HL-60/S4 (cell line): ENCODE results near the gene COQ10B.
"Not testable (repeated sequence)": the region's sequence is repeated elsewhere in the genome, so short reads cannot be mapped to it uniquely, and the experiment has no call there.

ENCODE experiments used
- in situ Hi-C: fragments of 300-500 bp; cut with MboI; formaldehyde crosslinking; loops from 2 replicates; pipeline ENCODE4 v1.14.3; 2022; ENCODE audit warnings: low sequenced_read_pairs

The COQ10B gene

DNA sequence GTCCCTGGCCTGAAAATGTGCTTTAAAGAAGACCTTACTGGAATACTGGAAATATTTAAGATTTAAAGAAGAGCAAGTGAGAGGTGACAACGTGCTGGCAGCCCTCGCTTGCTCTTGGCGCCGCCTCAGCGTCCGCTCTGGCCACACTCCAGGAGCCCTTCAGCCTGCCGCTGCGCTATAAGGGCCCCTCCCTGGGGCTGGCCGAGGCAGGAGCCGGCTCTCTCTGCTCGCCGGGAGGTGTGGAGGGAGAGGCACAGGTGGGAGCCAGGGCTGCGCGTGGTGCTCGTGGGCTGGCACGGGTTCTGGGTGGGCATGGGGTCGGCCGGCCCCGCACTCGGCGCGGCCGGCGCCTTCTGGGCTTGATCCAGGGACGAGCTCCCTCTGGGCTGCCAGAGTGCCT, 2.9 kb upstream of the COQ10B start:
- in situ Hi-C loops = no loop called here

DNA sequence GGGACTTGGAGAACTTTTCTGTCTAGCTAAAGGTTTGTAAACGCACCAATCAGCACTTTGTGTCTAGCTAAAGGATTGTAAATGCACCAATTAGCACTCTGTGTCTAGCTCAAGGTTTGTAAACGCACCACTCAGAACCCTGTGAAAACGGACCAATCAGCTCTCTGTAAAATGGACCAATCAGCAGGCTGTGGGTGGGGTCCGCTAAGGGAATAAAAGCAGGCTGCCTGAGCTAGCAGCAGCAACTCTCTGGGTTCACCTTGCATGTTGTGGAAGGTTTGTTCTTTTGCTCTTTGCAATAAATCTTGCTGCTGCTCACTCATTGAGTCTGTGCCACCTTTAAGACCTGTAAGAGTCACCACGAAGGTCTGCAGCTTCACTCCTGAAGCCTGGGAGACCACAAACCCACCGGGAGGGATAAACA, 2.4 kb upstream of the COQ10B start:
- in situ Hi-C loops = not testable (repeated sequence)

GRCh38 chr2:197452754-197453122, 614 bp upstream of the COQ10B start:
- in situ Hi-C loops = no loop called here

DNA sequence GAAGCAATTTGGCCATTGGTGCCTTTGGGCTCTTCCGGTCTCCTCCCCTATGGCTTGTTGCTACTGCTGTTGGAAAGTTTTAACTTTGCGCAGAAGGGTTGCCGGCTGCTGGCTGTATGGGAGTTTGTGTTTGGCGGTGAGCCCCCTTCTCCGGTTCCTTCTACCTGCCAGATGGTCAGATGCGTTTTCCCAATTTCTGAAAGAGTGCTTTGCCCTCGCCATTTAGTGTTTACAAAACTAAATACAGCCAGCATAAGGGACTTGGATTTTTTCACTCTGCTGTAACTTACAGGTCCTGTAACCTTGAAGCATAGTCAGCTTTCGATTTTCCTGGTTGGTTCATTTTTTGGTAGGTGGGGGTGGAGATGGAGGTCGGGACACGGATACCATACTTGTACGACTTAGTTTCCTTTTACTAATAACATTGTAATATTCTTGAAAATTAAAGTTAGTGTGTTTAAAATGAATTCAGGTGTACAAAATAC, 604 bp downstream of the COQ10B start:
- in situ Hi-C loops = no loop called here

GRCh38 chr2:197454923-197455322, 1.6 kb downstream of the COQ10B start:
- in situ Hi-C loops = no loop called here

DNA sequence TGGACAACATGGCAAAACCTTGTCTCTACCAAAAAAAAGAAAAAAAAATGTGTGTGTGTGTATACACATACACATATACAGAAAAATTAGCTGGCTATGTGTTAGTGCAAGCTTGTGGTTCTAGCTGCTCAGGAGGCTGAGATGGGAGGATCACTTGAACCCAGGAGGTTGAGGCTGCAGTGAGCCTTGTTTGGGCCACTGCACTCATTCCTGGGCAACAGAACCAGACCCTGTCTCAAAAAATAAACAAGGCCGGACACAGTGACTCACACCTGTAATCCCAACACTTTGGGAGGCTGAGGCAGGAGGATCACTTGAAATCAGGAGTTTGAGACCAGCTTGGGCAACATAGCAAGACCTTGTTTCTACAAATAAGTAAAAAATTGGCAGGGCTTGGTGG, 2.1 kb downstream of the COQ10B start:
- in situ Hi-C loops = no loop called here

DNA sequence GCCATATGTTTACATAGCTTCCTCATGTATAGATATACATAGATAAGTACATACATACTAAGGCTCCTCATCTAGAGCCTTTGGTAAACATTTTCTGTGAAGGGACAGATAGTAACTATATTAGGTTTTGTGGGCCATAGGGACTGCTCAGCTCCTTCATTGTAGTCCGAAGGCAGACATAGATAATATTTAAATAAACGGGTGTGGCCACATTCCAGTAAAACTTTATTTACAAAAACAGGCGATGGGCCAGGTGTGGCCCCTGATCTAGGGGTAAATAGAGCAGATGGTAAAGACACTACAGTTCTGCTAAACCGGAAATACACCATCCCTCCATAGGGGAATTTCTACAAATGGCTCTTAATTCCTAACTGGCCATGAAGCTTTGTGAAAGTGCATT, 7.3 kb downstream of the COQ10B start:
- in situ Hi-C loops = no loop called here

GRCh38 chr2:197461057-197461456, 7.7 kb downstream of the COQ10B start:
- in situ Hi-C loops = no loop called here

- in situ Hi-C loops = no loop called here
Observed at GRCh38 chr2:197464175-197464574, 10.8 kb downstream of the COQ10B start.

DNA sequence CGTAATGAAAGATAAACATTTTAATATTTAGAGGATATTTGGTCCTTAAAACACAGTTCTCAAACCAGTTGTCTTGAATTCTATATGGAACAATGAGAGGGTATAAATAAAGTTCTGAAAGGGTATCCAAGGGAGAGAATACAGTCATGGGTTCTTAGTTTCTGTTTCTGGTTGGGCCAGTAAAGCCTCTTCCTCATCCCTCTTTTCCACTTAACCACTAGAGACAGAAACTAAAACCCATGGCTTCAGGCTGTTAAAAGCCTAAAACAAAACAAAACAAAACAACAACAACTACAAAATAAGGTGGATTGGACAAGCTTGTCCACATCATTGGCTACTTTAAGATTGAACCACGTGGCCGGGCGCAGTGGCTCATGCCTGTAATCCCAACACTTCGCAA, 18.8 kb downstream of the COQ10B start:
- in situ Hi-C loops = no loop called here

DNA sequence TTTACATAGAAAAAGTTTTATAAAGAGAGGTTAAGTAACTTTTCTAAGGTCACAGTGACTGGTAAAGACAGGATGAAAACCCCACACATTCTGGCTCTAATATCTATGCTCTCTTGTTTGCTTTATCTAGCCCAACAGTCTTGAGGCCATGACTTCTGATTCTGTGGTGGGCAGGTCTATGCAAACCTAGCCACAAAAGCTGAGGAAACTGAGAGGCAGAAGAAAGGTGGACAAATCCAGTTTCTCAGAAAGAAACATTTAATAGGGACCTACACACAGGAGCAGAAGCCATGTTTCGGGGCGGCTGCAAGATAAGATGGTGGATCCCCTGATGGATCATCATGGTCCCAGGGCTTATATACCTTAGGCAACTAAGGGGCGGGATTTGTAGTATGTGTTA, 24.4 kb downstream of the COQ10B start:
- in situ Hi-C loops = no loop called here

GRCh38 chr2:197480165-197481036, 27.0 kb downstream of the COQ10B start:
- in situ Hi-C loops = no loop called here

DNA sequence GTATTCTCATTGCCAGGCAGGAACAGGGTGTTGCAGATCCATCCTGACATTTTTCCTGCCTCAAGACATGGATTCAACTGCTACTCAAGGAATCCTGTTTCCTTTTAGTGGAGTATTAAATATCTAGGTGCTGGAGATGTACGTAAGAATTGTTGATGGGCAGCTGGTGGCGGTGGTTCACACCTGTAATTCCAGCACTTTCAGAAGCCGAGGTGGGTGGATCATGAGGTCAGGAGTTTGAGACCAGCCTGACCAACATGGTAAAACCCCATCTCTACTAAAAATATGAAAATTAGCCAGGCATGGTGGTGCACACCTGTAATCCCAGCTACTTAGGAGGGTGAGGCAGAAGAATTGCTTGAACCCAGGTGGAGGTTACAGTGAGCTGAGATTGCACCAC, 30.9 kb downstream of the COQ10B start:
- in situ Hi-C loops = not testable (repeated sequence)

DNA sequence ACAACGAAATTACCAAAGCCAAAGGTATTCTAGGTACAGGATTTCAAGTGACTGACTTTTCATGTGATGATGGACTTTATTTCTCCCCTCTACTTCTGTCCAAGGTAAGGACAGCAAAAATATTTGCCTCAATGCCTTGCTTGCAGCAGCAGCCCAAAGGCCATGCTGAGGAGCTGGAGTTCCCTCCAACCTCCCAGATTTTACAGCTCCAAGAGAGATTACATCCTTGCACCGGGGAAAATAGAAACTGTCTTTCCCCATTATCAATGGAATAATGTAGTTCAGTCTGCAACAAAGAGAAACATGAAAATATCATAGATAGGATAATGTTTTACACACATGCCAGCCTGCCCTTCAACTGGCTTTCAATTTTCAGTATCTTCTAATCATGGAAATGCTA, 32.8 kb downstream of the COQ10B start:
- in situ Hi-C loops = no loop called here

DNA sequence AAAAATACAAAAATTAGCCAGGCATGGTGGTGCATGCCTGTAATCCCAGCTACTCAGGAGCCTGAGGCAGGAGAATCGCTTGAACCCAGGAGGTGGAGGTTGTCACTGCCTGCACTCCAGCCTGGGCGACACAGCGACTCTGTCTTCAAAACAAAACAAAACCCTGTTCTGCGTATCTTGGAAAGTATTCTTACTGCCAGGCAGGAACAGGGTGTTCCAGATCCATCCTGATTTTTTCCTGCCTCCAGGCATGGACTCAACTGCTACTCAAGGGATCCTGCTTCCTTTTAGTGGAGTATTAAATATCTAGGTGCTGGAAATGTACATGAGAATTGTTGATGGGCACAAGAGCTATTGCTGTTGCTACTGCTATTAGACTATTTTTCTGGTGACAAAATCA, 34.0 kb downstream of the COQ10B start:
- in situ Hi-C loops = no loop called here

DNA sequence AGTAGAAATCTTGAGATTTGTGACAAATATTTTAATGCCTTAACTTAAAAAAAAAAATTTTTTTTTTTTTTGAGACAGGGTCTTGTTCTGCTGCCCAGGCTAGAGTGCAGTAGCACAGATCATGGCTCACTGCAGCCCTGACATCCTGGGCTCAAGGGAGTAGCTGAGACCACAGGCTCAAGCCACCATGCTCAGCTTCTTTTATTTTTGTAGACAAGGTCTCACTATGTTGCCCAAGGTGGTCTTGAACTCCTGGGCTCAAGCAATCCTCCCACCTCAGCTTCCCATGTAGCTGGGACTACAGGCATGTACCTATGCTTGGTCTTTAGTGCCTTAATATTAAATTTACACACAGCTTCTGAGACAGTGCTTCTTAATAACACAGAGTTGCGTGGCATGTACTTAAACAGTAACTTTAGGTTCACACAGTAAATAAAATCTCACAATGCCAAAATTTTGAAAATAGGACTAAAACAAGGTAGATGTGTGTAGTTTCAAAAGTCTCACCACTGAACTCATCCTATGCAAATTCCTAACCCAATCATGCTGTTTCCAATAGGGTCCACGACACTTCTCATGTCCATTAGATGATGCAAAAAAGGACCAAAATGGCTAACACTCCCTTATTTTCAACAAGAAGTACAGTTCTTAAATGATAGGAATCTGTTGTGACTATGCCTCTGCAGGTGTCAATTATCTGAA, 42.2 kb downstream of the COQ10B start:
- in situ Hi-C loops = no loop called here

DNA sequence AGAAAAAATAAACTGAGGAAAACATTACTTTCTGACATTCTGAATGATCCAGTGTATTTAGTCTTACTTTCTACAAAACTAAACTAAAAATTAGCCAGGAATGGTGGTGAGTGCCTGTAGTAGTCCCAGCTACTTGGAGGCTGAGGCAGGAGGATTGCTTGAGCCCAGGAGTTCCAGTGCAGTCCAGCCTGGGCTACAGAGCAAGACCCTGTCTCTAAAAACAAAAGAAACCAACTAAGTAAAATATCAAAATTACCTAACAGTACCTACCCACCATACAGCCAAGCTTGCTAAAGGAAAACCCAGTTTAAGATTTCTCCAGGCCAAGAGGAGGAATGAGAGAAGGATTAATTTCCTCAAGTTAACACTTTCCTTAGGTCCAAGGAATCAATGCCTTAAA, 43.3 kb downstream of the COQ10B start:
- in situ Hi-C loops = no loop called here

GRCh38 chr2:197497326-197497725, 44.0 kb downstream of the COQ10B start:
- in situ Hi-C loops = no loop called here

DNA sequence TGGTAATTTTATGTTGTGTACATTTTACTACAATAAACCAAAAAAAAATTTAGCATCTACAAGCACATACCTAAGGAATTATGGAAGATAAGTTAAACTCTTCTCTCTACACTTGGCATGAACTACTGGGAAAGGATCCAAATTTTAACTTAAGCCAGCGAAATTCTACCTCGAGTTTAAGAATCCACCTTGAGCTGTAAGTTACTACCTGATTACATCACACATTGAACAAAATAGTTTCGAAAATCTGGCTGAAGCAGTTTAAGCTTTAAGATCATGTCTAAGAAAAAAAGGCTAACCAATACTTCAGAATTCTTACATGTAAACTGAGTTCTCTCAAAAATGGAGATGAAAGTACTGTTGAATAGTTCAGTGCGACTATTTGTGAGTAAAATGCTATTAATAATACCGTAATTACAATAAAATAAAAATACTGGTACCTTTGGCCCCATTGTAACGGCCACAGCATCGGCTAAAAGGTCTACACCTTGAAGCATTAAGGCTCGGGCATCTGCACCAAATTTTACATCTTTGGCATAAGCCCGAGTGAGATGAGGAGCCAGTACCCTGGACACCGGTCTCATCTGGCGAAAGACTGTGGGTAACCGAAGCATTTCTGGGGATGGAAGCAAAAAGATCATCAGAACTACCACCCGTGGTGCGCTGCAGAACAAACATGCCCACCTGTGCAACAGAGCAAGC, 45.0 kb downstream of the COQ10B start:
- in situ Hi-C loops = no loop called here

DNA sequence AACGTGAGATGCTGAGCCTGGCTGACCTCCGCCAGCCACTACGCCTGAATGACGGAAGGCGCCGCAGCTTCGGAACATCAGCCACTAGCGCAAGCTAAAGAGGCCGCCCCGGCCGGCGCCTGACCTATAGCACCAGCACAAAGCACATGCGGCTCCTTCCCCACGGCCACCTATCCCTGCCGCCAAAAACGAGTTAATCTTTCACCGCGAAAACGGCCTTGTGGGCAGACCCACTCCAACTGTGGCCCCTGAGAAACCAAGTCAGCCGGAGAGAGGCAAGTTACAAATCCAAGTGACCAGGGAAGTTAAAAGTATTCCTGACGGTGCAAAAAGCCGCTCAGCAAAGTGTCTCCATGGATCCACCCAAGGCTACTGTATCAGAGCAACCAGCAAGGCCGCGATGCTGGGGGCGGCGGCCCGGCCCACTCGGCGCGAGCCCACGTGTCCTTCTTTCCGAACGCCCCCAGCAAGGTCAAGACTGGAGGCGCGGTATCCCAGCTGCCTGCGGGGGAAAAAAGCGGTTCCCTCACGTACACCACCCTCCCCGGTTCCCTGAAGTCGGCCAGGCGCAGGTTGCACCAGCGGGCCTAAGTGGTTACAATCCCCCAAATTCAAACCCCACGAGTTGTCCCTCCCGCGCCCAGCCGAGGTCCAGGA, 45.7 kb downstream of the COQ10B start:
- in situ Hi-C loops = no loop called here
